SK-N-SH (cell line): ENCODE results near the gene LENG1. TPM values are rescaled to one million over a fixed set of nuclear protein-coding genes. Genes with fewer than 3 reads are reported as not detected.

Source experiments
- CTCF ChIA-PET: fragments of 300-600, 350-600 bp; formaldehyde crosslinking; extraction: SDS; loops from one replicate; lab custom pipeline; 2021; lab: Yijun Ruan, JAX
- POLR2A ChIA-PET: fragments of 350-600 bp; sonication (Branson Sonifier 250); formaldehyde crosslinking; extraction: SDS; loops from one replicate; lab custom pipeline; 2020; ENCODE audit warnings: antibody characterized with exemption, inconsistent platforms; lab: Yijun Ruan, JAX
- DNase-seq: peaks from one replicate; pipeline ENCODE4 v3.0.0; 2012
- H2AFZ ChIP-seq: fragments of 200-600 bp; sonication (generic); 2 replicates; pipeline ENCODE4 v1.8.1; 2016; ENCODE audit warnings: antibody characterized with exemption, mild to moderate bottlenecking, low read depth
- H3F3A ChIP-seq: fragments of 200-600 bp; sonication (generic); replicated peaks from 2 replicates; pipeline ENCODE3; 2016; ENCODE audit warnings: antibody characterized with exemption, mild to moderate bottlenecking; ENCODE audit not compliant: insufficient read depth
- H3K27ac ChIP-seq, 2 experiments: fragments of 200-500 bp in 1 of 2; fragments of 200-600 bp in 1 of 2; sonication (Bioruptor generic) in 1 of 2; sonication (generic), shearing (Covaris generic) in 1 of 2; 2 replicates each; pipeline versions ENCODE4 v1.5.1 to v1.6.1; 2014 to 2016; ENCODE audit warnings: low read depth in 2 of 2, inconsistent platforms in 1 of 2, low read length in 1 of 2, mild to moderate bottlenecking in 1 of 2, mixed read lengths in 1 of 2
- H3K27me3 ChIP-seq: fragments of 200-600 bp; sonication (generic), shearing (Covaris generic); 2 replicates; pipeline ENCODE4 v1.6.1; 2016; ENCODE audit warnings: mixed run types; ENCODE audit not compliant: insufficient read depth
- H3K36me3 ChIP-seq, 2 experiments: fragments of 200-500 bp in 1 of 2; fragments of 200-600 bp in 1 of 2; sonication (Bioruptor generic) in 1 of 2; sonication (generic) in 1 of 2; replicated peaks in 1 of 2; 2 replicates each; pipeline versions ENCODE3 to v1.5.1; 2014 to 2016; ENCODE audit warnings: low read length in 1 of 2, mild to moderate bottlenecking in 1 of 2; ENCODE audit not compliant: insufficient read depth in 2 of 2, control insufficient read depth in 1 of 2
- H3K4me1 ChIP-seq, 2 experiments: fragments of 200-500 bp in 1 of 2; fragments of 200-600 bp in 1 of 2; sonication (Bioruptor generic) in 1 of 2; sonication (generic), shearing (Covaris generic) in 1 of 2; 2 replicates each; pipeline versions ENCODE4 v1.5.1 to v1.6.1; 2014 to 2016; ENCODE audit warnings: low read depth in 1 of 2, low read length in 1 of 2, mixed run types in 1 of 2; ENCODE audit not compliant: insufficient read depth in 2 of 2, control insufficient read depth in 1 of 2
- H3K4me2 ChIP-seq: fragments of 200-600 bp; sonication (generic), shearing (Covaris generic); 2 replicates; pipeline ENCODE4 v1.6.1; 2017; ENCODE audit warnings: mixed run types
- H3K4me3 ChIP-seq, 2 experiments: fragments of 200-500 bp in 1 of 2; fragments of 200-600 bp in 1 of 2; sonication (Bioruptor generic) in 1 of 2; sonication (generic), shearing (Covaris generic) in 1 of 2; 2 replicates each; pipeline versions ENCODE4 v1.5.1 to v1.8.1; 2014 to 2016; ENCODE audit warnings: low read depth in 2 of 2, inconsistent platforms in 1 of 2, low read length in 1 of 2, mild to moderate bottlenecking in 1 of 2, mixed read lengths in 1 of 2, moderate library complexity in 1 of 2
- H3K79me2 ChIP-seq: fragments of 200-600 bp; sonication (generic); 2 replicates; pipeline ENCODE4 v1.8.1; 2017; ENCODE audit warnings: mild to moderate bottlenecking; ENCODE audit not compliant: insufficient read depth
- H3K9ac ChIP-seq: fragments of 200-600 bp; sonication (generic); 2 replicates; pipeline ENCODE4 v1.6.1; 2017; ENCODE audit warnings: mixed run types
- H3K9me2 ChIP-seq: fragments of 200-600 bp; sonication (generic); 2 replicates; pipeline ENCODE4 v1.6.1; 2017; ENCODE audit warnings: mixed run types
- H3K9me3 ChIP-seq: fragments of 200-600 bp; sonication (generic); 2 replicates; pipeline ENCODE4 v1.6.1; 2017; ENCODE audit warnings: mixed run types, mild to moderate bottlenecking, moderate library complexity
- H4K20me1 ChIP-seq: fragments of 200-600 bp; sonication (generic); 2 replicates; pipeline ENCODE4 v1.6.1; 2017; ENCODE audit warnings: mild to moderate bottlenecking, mixed run types; ENCODE audit not compliant: insufficient read depth
- CTCF ChIP-seq: fragments of 200-600 bp; sonication (generic); IDR thresholded peaks from 2 replicates; pipeline ENCODE4 v1.6.1; 2017; ENCODE audit warnings: antibody characterized with exemption, mild to moderate bottlenecking, moderate library complexity
- GATA2 ChIP-seq: sonication (generic); formaldehyde crosslinking; IDR thresholded peaks from 2 replicates; pipeline ENCODE4 v1.5.0; 2020; ENCODE audit warnings: mild to moderate bottlenecking, missing genetic modification reagents
- IRF3 ChIP-seq: fragments of 150-350 bp; IDR thresholded peaks from 2 replicates; pipeline ENCODE4 v1.6.1; 2016; ENCODE audit warnings: mild to moderate bottlenecking, low read depth, low read length
- JUND ChIP-seq: IDR thresholded peaks from 2 replicates; pipeline ENCODE4 v1.4.0; 2012
- MXI1 ChIP-seq: IDR thresholded peaks from 2 replicates; pipeline ENCODE4 v1.6.1; 2012; ENCODE audit warnings: mild to moderate bottlenecking, low read depth, low read length, improper control_type of control experiment
- POLR2AphosphoS5 ChIP-seq: IDR thresholded peaks from 2 replicates; pipeline ENCODE4 v1.6.1; 2012; ENCODE audit warnings: low read depth, low read length
- RAD21 ChIP-seq: IDR thresholded peaks from 2 replicates; pipeline ENCODE4 v1.6.1; 2012; ENCODE audit warnings: mild to moderate bottlenecking, low read length
- RCOR1 ChIP-seq: fragments of 150-350 bp; IDR thresholded peaks from 2 replicates; pipeline ENCODE4 v1.6.1; 2017; ENCODE audit warnings: antibody characterized with exemption, low read length
- SIN3A ChIP-seq: IDR thresholded peaks from 2 replicates; pipeline ENCODE4 v1.6.1; 2012; ENCODE audit warnings: low read depth, mild to moderate bottlenecking, low read length, moderate library complexity, borderline replicate concordance
- USF2 ChIP-seq: fragments of 150-350 bp; IDR thresholded peaks from 2 replicates; pipeline ENCODE4 v1.6.1; 2017; ENCODE audit warnings: antibody characterized with exemption, low read length, low read depth, borderline replicate concordance
- YY1 ChIP-seq: IDR thresholded peaks from 2 replicates; pipeline ENCODE4 v1.4.0; 2012; ENCODE audit warnings: low read depth, mild to moderate bottlenecking
- ZBTB33 ChIP-seq: IDR thresholded peaks from 2 replicates; pipeline ENCODE4 v1.4.0; 2012; ENCODE audit warnings: low read depth, borderline replicate concordance
- WGBS: methylation state at CpG from one replicate; pipeline ENCODE4 v1.1.6; 2017; ENCODE audit warnings: low lambda C conversion rate; 5-methylcytosine and 5-hydroxymethylcytosine counted together
- polyA plus RNA-seq, 3 experiments: library from polyadenylated mRNA; depleted of rRNA; stranded (reverse); fragments of >200 nt; gene quantifications; 2 replicates each; pipeline ENCODE4 v1.2.3, GENCODE V29; 2012

The LENG1 gene
- polyA plus RNA-seq, 1 of the 3 experiments (the other 2 are of a cell fraction) = 11.4 TPM

- H2AFZ ChIP-seq = no peak overlapping the region
- CTCF ChIA-PET = interaction anchor here (1.1 kb wide), 1 partner anchor 31 kb away, joined by 3 read pairs; no protein-coding TSS in a partner anchor
- H3K9me2 ChIP-seq = no peaks in the 10 kb centered on the region
- peaks cover 30 to 36% of the 10 kb centered on the region in 2 experiments for H3K4me1 ChIP-seq
- H3K79me2 ChIP-seq = peaks cover 55% of the 10 kb centered on the region
- H3F3A ChIP-seq = peaks cover 36% of the 10 kb centered on the region
- H3K27ac ChIP-seq = peak overlapping the region; percentile 78 to 92
- H3K9me3 ChIP-seq = no peaks in the 10 kb centered on the region
- H3K36me3 ChIP-seq = peaks cover 46 to 54% of the 10 kb centered on the region in 2 experiments
- H3K27me3 ChIP-seq = no peaks in the 10 kb centered on the region
- peak overlapping the region; percentile 85 for H3K9ac ChIP-seq
- peak overlapping the region; percentile 66 to 86 for H3K4me3 ChIP-seq
- WGBS = 0% methylated on average over 9 of the region's 28 CpGs
- TF ChIP-seq IRF3 = no peak
- no peak for TF ChIP-seq CTCF
- TF ChIP-seq MXI1 = peak; percentile 41
- TF ChIP-seq RCOR1 = no peak
- TF ChIP-seq POLR2AphosphoS5 = no peak
- peaks cover 53% of the 10 kb centered on the region for H4K20me1 ChIP-seq
- H3K4me2 ChIP-seq = peak overlapping the region; percentile 97
- POLR2A ChIA-PET = interaction anchor here (0.7 to 4.8 kb wide), 5 partner anchors 9 to 86 kb away, joined by 3 to 50 read pairs (median 5); partner anchors contain the start of genes MBOAT7, TFPT and TSEN34
- DNase-seq = no peak
Measured at GRCh38 chr19:54201172-54201701, 41.7 kb upstream of the LENG1 start.

GRCh38 chr19:54199401-54199800, 39.9 kb upstream of the LENG1 start:
- no peak overlapping the region for H3K9ac ChIP-seq
- peaks cover 20% of the 10 kb centered on the region for H3F3A ChIP-seq
- no peak for DNase-seq
- H3K36me3 ChIP-seq = peaks cover 29 to 40% of the 10 kb centered on the region in 2 experiments
- POLR2A ChIA-PET = interaction anchor here (3.4 to 4.8 kb wide), 2 partner anchors 9 to 11 kb away, joined by 27 to 50 read pairs; partner anchors contain the start of genes MBOAT7 and TSEN34
- no peak overlapping the region for H3K4me2 ChIP-seq
- H3K4me1 ChIP-seq = peaks cover 25 to 30% of the 10 kb centered on the region in 2 experiments
- H3K4me3 ChIP-seq = no peak overlapping the region
- H4K20me1 ChIP-seq = peaks cover 34% of the 10 kb centered on the region
- H3K27ac ChIP-seq = no peak overlapping the region
- H3K79me2 ChIP-seq = peaks cover 44% of the 10 kb centered on the region
- H3K27me3 ChIP-seq = no peaks in the 10 kb centered on the region
- H3K9me3 ChIP-seq = no peaks in the 10 kb centered on the region
- CTCF ChIA-PET = no interaction called here
- no peaks in the 10 kb centered on the region for H3K9me2 ChIP-seq
- TF ChIP-seq USF2 = no peak
- TF ChIP-seq JUND = no peak
- TF ChIP-seq RCOR1 = no peak
- no peak for TF ChIP-seq RAD21
- no peak for TF ChIP-seq CTCF
- TF ChIP-seq YY1 = no peak
- TF ChIP-seq SIN3A = no peak
- no peak for TF ChIP-seq POLR2AphosphoS5
- no peak for TF ChIP-seq ZBTB33
- no peak for TF ChIP-seq GATA2 (CRISPR knock-in tag)
- TF ChIP-seq, all 33 proteins: peak for 0
- H2AFZ ChIP-seq = no peak overlapping the region
- 96% methylated on average over 16 of the region's 16 CpGs for WGBS
